GM18505 (cell line): ENCODE data around the gene NUP210L.
"Not testable (repeated sequence)": the region's sequence is repeated elsewhere in the genome, so short reads cannot be mapped to it uniquely, and the experiment has no call there.

Source experiments
- ATAC-seq: cut with Tn5 transposase; IDR thresholded peaks from one replicate; pipeline ENCODE4 v1.9.1; 2021; ENCODE audit not compliant: unreplicated experiment
- POLR2A ChIP-seq: IDR thresholded peaks from 4 replicates; pipeline ENCODE4 v1.6.1; 2011; ENCODE audit warnings: borderline replicate concordance; ENCODE audit not compliant: insufficient read depth, insufficient read length; ENCODE audit errors: extremely low read depth

The NUP210L gene

DNA sequence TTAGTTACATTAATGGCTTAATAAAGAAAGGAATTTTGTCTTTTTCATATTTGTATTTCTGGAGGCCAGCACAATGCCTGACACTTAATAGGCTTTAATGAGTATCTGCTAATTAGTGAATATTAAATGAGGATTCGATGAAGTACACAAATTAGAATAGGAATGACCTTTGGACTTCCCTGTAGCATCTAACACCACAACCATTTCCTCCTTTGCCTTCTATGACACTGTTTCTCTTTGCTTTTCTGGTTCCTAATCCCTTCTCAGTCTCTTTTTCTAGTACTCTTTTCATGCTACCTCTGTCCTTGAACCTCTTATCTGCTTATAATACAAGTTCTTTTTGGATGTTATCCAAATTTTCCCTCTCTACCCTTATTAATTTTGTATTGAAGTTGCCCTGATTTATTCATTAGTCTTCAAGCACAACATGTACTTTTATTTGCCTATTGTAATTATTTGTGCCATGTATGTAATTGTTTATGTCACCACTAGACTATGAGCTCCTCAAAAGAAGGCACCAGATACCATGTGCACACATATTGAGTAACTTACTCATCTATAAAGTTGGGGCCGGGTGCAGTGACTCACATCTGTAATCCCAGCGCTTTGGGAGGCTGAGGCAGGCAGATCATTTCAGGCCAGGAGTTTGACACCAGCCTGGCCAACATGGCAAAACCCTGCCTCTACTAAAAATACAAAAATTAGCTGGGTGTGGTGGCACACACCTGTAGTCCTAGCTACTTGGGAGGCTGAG is 140.5 kb downstream of the NUP210L start:
- ATAC-seq: no peak
- no peak for TF ChIP-seq POLR2A

DNA sequence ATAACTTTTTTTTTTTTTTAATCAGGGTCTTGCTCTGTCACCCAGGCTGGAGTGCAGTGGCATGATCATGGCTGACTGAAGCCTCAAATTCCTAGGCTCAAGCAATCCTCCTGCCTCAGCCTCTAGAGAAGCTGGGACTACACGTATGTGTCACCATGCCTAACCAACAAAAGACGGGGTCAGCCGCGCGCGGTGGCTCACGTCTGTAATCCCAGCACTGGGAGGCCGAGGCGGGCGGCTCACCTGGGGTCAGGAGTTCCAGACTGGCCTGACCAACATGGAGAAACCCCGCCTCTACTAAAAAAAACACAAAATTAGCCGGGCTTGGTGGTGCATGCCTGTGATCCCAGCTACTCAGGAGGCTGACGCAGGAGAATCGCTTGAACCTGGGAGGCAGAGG is 142.3 kb downstream of the NUP210L start:
- not testable (repeated sequence) for ATAC-seq

DNA sequence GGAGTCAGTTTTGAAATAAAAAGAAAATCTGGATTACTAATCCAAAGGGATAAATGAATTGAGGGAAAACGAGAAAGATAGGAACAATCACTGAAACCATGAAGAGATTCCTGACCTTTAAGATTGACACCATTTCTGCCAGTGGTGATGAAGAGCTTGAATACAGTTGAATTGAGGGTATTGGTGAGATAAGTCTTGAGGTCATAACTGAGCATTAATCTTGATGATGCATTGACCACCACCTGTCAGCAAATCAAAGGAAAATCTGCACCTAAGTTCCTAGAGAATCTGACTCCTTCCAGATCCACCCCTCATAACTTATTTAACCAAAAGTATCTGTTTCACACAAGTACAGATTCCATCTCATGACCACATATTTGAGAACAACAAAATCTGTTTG is 142.7 kb downstream of the NUP210L start:
- no peak for TF ChIP-seq POLR2A

DNA sequence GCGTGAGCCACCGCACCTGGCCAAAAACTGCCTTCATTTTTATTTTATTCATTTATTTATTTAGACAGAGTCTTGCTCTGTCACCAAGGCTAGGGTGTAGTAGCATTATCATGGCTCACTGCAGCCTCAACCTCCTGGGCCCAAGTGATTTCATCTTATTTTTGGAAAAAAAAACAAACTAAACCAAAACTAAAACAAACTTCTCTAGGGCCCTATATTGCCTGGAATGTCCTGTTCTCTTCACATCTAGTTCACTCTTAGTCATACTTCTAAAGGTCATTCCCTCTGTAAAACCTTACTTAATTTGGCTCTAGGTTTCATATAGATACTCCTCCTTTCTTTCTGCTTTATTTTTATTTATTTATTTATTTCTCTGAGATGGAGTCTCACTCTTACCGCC is 148.7 kb downstream of the NUP210L start:
- no peak for TF ChIP-seq POLR2A
- no peak for ATAC-seq

More for the DNA sequence above, 142.7 kb downstream of the NUP210L start:
- ATAC-seq: no peak

- no peak for ATAC-seq
- no peak for TF ChIP-seq POLR2A
Observed at GRCh38 chr1:154000420-154000819, 154.5 kb downstream of the NUP210L start.

GRCh38 chr1:153996882-153997281 is 158.0 kb downstream of the NUP210L start:
- not testable (repeated sequence) for ATAC-seq

- ATAC-seq: no peak
- no peak for TF ChIP-seq POLR2A
Observed at GRCh38 chr1:153995640-153996039, 159.2 kb downstream of the NUP210L start.

GRCh38 chr1:153995202-153995601 is 159.7 kb downstream of the NUP210L start:
- TF ChIP-seq POLR2A: no peak
- no peak for ATAC-seq

DNA sequence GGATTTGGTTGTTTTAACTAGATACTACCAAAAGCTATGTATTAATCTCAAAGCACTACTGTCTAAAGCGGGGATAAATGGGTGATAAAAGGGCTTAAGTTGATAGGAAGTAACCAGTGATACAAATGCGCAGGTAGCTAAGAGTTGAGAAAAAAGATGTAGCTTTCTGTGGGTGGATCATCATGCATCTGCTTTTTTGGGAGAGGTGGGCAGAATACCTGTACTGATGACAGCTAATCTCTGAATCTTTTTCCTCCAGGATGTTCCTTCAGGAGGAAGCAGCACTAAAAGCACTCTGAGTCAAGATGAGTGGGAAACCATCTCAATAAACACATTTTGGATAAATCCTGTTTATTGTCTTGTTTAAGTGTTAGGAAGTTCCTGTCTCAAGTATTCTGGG is 163.1 kb downstream of the NUP210L start:
- no peak for ATAC-seq
- no peak for TF ChIP-seq POLR2A

- TF ChIP-seq POLR2A: no peak
Observed at GRCh38 chr1:153991151-153991630, 163.7 kb downstream of the NUP210L start.

DNA sequence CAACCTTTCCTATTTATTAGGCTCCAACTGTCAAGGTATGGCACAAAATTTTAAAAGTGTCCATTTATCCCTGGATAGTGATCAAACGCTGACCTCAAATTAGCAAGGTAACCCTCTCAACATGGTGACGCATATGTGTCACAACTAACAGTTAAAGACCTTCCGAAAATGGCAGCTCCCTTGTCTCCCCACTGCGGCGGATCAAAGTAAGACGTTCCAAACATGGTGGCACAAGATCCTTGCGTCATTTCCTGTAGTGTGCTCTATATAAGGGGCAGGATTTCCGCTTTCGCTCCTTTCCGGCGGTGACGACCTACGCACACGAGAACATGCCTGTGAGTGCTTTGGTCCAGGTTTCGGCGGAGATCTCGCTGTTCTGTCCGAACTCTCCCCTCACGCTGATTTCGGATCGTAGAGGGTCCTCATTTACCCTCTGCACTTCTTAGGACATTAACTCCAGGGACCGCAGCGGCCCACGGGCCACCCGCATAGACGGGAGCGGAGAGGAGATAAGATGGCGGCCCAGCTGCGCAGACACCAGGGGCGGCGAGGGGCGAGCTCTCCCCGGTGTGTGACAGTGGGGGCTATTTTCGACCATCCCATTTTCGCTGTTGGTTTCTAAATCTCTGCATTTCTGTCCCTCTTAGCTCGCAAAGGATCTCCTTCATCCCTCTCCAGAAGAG is 164.3 kb downstream of the NUP210L start, which contains the start of gene RPS27:
TSS of gene RPS27 (plus strand) at position 295 of the 683 bp plus-strand sequence. CDS start at position 330, 35 bp downstream.
- ATAC-seq: peak; percentile 67
- TF ChIP-seq POLR2A: peak; percentile 100

More at GRCh38 chr1:153991151-153991630, 163.7 kb downstream of the NUP210L start:
- no peak for ATAC-seq

- TF ChIP-seq POLR2A: no peak
- no peak for ATAC-seq
Observed at GRCh38 chr1:153987621-153988020, 167.3 kb downstream of the NUP210L start.

DNA sequence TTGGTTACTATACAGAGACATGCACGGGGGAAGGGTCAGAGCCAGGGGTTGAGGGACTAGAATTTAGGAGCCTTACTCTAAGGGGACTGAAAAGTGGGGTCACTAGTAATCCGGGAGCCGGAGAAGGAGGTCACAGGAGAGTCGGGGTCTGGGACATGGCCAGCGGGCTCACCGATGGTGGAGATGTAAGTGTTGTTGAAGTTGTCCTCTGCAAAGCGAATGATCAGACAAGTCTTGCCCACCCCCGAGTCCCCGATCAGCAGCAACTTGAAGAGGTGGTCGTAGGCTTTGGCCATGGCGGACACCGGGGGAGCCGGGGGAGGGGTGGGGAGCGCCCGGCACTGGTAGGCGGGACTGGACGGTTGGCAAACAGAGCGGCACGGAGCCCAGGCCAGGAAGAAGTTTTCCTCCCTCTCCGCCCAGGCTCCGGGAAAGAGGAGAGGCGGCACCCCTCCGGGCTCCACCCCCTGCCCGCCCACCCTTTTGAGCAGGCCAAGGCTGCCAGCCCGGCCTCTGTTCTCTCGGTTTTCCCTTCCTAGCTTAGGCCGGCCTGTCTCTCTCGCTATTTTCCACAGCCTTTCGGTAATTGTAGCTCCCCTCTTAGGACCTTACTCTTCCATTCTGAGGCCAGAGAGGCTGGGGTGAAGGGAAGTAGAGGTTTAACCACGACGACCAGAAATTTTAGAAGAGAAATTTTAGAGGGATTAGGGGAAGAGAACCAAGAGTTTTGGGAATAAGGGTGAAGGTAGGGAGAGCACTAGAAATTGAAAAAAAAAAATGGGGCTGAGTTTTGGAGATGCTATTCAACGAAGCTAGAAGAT is 168.7 kb downstream of the NUP210L start, which contains the start of gene RAB13:
TSS of gene RAB13 (minus strand) at position 399 of the 821 bp plus-strand sequence. CDS start at position 296, 103 bp downstream.
- TF ChIP-seq POLR2A: no peak
- ATAC-seq: no peak
